Colon (tissue), 2 donors: Measurements from ENCODE around the gene BICDL1.

Source experiments
- FAIRE-seq: peaks from 2 replicates; lab custom pipeline; 2012; peaks lifted over from hg19 to GRCh38; lab: Jason Lieb, UNC
- donor health status: control.
- donor health status: control.

Gene BICDL1

GRCh38 chr12:120130011-120130410 is 141.0 kb downstream of the BICDL1 start:
- FAIRE-seq, result no peak

DNA sequence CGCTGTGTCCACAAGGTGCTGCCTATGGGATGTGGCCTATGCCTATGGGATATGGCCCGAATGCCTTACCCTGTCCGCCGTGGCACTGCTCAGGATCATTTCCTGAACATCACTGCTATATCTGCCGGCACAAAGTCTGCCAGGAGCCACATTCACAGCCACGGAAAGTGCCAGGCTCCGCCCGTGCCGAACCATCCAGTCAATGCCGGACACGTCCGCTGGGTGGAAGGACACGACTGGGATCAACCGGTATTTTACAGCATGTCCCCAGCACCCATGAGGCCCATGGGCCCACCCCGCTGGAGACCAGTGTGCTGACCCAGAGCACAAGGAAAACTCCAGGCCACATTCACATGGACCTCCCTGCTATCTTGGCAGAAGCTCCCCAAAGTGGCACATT is 142.1 kb downstream of the BICDL1 start:
- FAIRE-seq, result no peak

GRCh38 chr12:120132054-120132836 is 143.2 kb downstream of the BICDL1 start:
- no peak for FAIRE-seq

DNA sequence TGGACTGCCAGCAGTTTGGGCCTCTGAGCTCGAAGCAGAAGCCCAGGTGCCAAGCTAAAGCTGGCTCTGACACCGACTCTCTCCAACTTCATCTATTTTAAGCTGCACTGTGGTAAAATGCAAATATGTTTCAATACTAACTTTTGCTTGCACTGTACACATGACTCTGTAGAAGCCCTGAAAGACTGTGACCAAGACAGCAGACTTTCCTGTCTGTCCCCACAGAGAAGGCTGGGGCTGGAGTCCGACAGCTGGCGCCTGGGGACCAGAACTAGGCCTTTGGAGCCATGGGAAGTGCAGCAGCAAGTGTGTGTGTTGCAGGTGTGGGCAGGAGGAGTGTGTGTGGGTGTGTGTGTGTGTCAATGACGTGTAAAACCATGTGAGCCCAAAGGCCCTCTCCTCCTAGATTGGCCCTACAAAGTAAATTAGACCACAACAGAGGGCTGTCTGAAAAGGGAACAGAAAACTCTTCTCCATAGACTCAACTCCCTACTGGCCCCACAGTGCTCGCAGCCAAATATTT is 143.9 kb downstream of the BICDL1 start:
- no peak for FAIRE-seq

- FAIRE-seq, result no peak
These were observed 145.4 kb downstream of the BICDL1 start for GRCh38 chr12:120134307-120134980.

DNA sequence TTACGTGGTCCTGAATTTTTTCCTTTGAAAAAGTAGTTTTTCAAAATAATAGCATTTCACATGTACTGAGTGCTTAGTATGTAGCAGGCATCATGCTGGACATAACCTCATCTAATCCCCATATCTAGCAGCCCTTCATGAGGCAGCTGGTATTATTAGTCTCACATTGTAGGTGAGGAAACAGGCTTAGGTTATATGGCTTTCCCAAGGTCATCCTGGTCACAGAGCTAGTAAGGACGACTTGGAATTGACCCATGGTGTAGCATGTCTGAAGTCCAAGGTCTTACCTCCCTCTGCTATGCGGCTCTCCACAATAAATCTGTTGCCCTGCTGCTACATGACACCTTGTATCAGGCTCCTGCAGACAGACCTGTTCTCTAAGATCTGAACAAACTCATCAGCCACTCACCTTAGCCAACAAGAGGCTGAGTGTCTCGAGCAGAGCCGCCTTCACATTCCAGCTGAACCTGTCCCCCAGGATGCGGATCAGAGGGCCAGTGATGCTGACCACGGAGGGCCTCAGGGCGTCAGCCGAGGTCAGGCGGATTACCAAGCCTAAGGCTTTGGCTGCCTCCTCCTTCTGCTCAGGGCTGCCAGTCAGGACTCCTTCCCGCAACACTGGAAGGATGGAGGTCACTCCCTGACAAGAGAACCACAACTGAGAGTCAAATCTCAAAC is 147.2 kb downstream of the BICDL1 start:
- FAIRE-seq, result no peak

DNA sequence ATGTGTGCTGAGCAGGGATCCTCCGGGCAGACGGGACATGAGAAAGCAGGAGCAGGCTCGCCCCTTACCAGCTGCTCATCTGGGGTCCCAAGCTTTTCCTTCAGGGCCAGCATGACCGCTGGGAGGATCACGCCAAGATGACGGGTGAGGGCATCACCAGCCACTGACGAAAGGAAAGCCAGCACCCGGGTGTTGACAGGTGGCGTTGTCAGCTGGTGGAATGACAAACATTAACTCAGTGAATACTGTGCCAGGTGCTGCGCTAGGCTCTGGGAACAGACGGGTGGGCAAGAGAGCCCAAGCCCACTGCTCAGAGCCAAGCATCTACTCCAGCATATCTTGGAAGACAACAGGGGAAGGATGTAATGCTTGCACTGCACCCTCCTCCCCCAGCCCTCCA is 148.8 kb downstream of the BICDL1 start:
- no peak for FAIRE-seq

GRCh38 chr12:120138366-120138765 is 149.3 kb downstream of the BICDL1 start:
- no peak for FAIRE-seq

DNA sequence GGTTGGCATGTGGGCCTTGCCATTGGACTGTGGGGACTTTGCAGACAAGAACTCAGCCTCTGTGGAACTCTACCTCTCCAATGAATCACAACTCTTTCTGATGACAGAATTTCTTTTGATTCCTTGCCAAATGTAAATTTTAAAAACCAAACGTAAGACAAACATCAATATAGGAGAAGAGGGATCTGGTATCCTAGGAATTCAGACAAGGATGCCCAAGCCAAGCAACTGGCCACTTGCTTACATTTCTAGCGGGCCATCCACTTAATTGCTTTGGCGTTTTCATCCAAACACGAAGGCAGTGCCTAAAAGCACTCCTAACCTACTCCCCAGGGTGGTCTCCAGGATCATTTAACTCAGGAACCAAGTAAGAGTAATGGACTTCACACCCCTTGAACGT is 150.9 kb downstream of the BICDL1 start:
- no peak for FAIRE-seq

DNA sequence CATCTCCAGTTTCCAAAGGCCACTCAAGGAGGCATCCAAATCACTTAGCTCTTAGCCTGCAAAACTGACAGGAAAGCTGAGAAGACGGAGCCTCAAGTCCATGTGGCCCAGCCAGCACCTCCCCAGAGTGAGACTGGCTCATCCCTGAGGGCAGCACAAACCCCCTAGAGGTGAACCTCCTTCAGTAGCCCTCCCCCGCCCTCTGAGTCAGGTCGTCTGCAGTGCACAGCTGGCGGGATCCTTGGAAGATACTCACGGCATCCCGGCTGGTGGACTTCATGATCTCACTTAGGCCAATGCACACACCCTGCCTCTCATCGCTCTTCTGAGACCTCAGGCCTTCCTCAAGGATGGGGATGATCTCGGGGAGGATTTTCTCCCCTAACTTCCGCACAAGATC is 151.6 kb downstream of the BICDL1 start:
- FAIRE-seq, result no peak

- no peak for FAIRE-seq
These were observed 152.3 kb downstream of the BICDL1 start for GRCh38 chr12:120141336-120141735.

GRCh38 chr12:120142231-120142877 is 153.3 kb downstream of the BICDL1 start:
- no peak for FAIRE-seq
